Panc1 (cell line): Measurements from ENCODE around the gene PAX5. TPM values are rescaled to one million over a fixed set of nuclear protein-coding genes. Genes with fewer than 3 reads are reported as not detected.

Source experiments
- ATAC-seq: fragments of 200-7000 bp; cut with Tn5 transposase; 2 replicates; pipeline ENCODE4 v1.9.1; 2020; ENCODE audit warnings: mild to moderate bottlenecking, moderate library complexity
- BruUV-seq: library from RNA; stranded (reverse); fragments of 400-500 nt; replicated peaks from 2 replicates; lab custom pipeline; 2021; lab: Mats Ljungman, UMichigan
- CTCF ChIA-PET: fragments of 300-600 bp; sonication (Branson Sonifier 250); formaldehyde crosslinking; loops from one replicate; lab custom pipeline; 2022; ENCODE audit warnings: antibody characterized with exemption; lab: Charles Lee
- POLR2A ChIA-PET: fragments of 300-600 bp; sonication (Branson Sonifier 250); formaldehyde crosslinking; loops from one replicate; lab custom pipeline; 2022; ENCODE audit warnings: antibody characterized with exemption; lab: Charles Lee
- DNase-seq: peaks from one replicate; pipeline ENCODE4 v3.0.0-alpha.2; 2010; ENCODE audit warnings: low read depth, low spot score
- H3K27ac ChIP-seq: 2 replicates; pipeline ENCODE4 v1.5.1; 2011; ENCODE audit warnings: mild to moderate bottlenecking, low read length, inconsistent platforms
- H3K27me3 ChIP-seq: fragments of 200-500 bp; sonication (Bioruptor generic); 2 replicates; pipeline ENCODE4 v1.6.0; 2014; ENCODE audit warnings: low read length, inconsistent platforms; ENCODE audit not compliant: control insufficient read depth, insufficient read depth
- H3K36me3 ChIP-seq: fragments of 200-500 bp; sonication (Bioruptor generic); 2 replicates; pipeline ENCODE4 v1.5.1; 2014; ENCODE audit warnings: inconsistent platforms, mild to moderate bottlenecking, low read length, moderate library complexity; ENCODE audit not compliant: control insufficient read depth, insufficient read depth
- H3K4me1 ChIP-seq: 2 replicates; pipeline ENCODE4 v1.5.1; 2011; ENCODE audit warnings: inconsistent platforms, mild to moderate bottlenecking, low read length, moderate library complexity; ENCODE audit not compliant: control insufficient read depth, insufficient read depth
- H3K4me3 ChIP-seq, 2 experiments: 2 replicates each; pipeline ENCODE4 v1.5.1; 2011 to 2012; ENCODE audit warnings: low read depth in 2 of 2, low read length in 2 of 2, mild to moderate bottlenecking in 2 of 2, inconsistent platforms in 1 of 2, moderate library complexity in 1 of 2
- H3K9me3 ChIP-seq: fragments of 200-500 bp; sonication (Bioruptor generic); 2 replicates; pipeline ENCODE4 v1.5.1; 2014; ENCODE audit warnings: low read depth, mild to moderate bottlenecking, inconsistent platforms, low read length, moderate library complexity; ENCODE audit not compliant: control insufficient read depth, insufficient read depth
- CTCF ChIP-seq: fragments of 450-650 bp; IDR thresholded peaks from 2 replicates; pipeline ENCODE4 v1.5.1; 2017; ENCODE audit warnings: mild to moderate bottlenecking
- POLR2AphosphoS5 ChIP-seq: IDR thresholded peaks from 2 replicates; pipeline ENCODE4 v1.6.1; 2012; ENCODE audit warnings: mild to moderate bottlenecking, low read depth, low read length, moderate library complexity
- REST ChIP-seq, 2 experiments: IDR thresholded peaks; 2 replicates each; pipeline ENCODE4 v1.6.1; 2011 to 2012; ENCODE audit warnings: low read depth in 2 of 2, control low read depth in 1 of 2, low read length in 1 of 2, mild to moderate bottlenecking in 1 of 2, moderate library complexity in 1 of 2; ENCODE audit not compliant: insufficient read depth in 1 of 2
- SIN3A ChIP-seq: IDR thresholded peaks from 2 replicates; pipeline ENCODE4 v1.6.1; 2012; ENCODE audit warnings: low read depth, mild to moderate bottlenecking, low read length, moderate library complexity, borderline replicate concordance; ENCODE audit not compliant: insufficient read depth
- TCF7L2 ChIP-seq: IDR thresholded peaks from 2 replicates; pipeline ENCODE4 v1.6.1; 2011; ENCODE audit warnings: mild to moderate bottlenecking, low read depth, low read length, inconsistent platforms
- in situ Hi-C: cut with HindIII; loops from 2 replicates; pipeline ENCODE4 v1.10.0; 2016; ENCODE audit warnings: low sequenced_read_pairs, low pct_unique_long_range_greater_than_20kb
- intact Hi-C: fragments of 100-400 bp; cut with micrococcal nuclease; formaldehyde crosslinking; loops from one replicate; pipeline ENCODE4 v1.10.0; 2022; ENCODE audit not compliant: unreplicated experiment
- total RNA-seq: library from RNA; stranded (reverse); gene quantifications from one replicate; pipeline ENCODE4 v1.2.1, GENCODE V29; 2021; ENCODE audit not compliant: unreplicated experiment

PAX5 gene
- total RNA-seq, 1 experiment from 2014 or later, result 0.39 TPM

- no TSS peak for BruUV-seq
- Histone ChIP-seq H3K4me3 (no peak overlapping the region), H3K27ac (no peak overlapping the region), H3K4me1 (no peaks in the 10 kb centered on the region), H3K9me3 (peaks cover 3% of the 10 kb centered on the region; the same call in 1 of the 2 replicates), H3K36me3 (no peaks in the 10 kb centered on the region), H3K27me3 (peaks cover 4% of the 10 kb centered on the region)
- intact Hi-C loops (loop anchor here (10.0 kb wide), 1 partner anchor 200 kb away; no protein-coding TSS in a partner anchor), in situ Hi-C loops (no loop called here)
- TF ChIP-seq TCF7L2, result no peak
- TF ChIP-seq POLR2AphosphoS5, result no peak
- no peak for TF ChIP-seq REST (IDR thresholded peaks at IDR 0.05; ENCODE audit: insufficient read depth in 1 of 2, low read depth in 2 of 2, low read length in 1 of 2)
- no peak for TF ChIP-seq SIN3A
- no peak for TF ChIP-seq CTCF
- DNase-seq (no peak), ATAC-seq (no peak)
- CTCF ChIA-PET, result interaction anchor here (0.7 kb wide), 1 partner anchor 38 kb away, joined by 3 read pairs; no protein-coding TSS in a partner anchor
- POLR2A ChIA-PET, result no interaction called here
Observed at GRCh38 chr9:36794461-36794860, 239.6 kb downstream of the PAX5 start.

GRCh38 chr9:36793277-36793676 lies 240.8 kb downstream of the PAX5 start:
- Histone ChIP-seq H3K9me3 (peaks cover 3% of the 10 kb centered on the region; the same call in 1 of the 2 replicates), H3K4me1 (no peaks in the 10 kb centered on the region), H3K27ac (no peak overlapping the region), H3K4me3 (no peak overlapping the region), H3K27me3 (peaks cover 6% of the 10 kb centered on the region; the same call in 1 of the 2 replicates), H3K36me3 (no peaks in the 10 kb centered on the region)
- no peak for DNase-seq
- ATAC-seq, result no peak
- no TSS peak for BruUV-seq
- intact Hi-C loops, result loop anchor here (10.0 kb wide), 1 partner anchor 202 kb away; no protein-coding TSS in a partner anchor
- in situ Hi-C loops, result no loop called here
- ChIA-PET CTCF (interaction anchor here (0.6 kb wide), 1 partner anchor 232 kb away, joined by 5 read pairs; no protein-coding TSS in a partner anchor), POLR2A (no interaction called here)
- TF ChIP-seq POLR2AphosphoS5, result no peak
- no peak for TF ChIP-seq REST (IDR thresholded peaks at IDR 0.05; ENCODE audit: insufficient read depth in 1 of 2, low read depth in 2 of 2, low read length in 1 of 2)
- TF ChIP-seq CTCF, result no peak
- no peak for TF ChIP-seq SIN3A
- TF ChIP-seq TCF7L2, result no peak
